ENCODE measurements around the gene HIGD1A. TPM values are rescaled to one million over a fixed set of nuclear protein-coding genes. Genes with fewer than 3 reads are reported as not detected.

Gene HIGD1A
- total and polyA plus RNA-seq, 2 experiments from 2014 or later: 121 to 445 TPM

- Histone ChIP-seq H3K4me1 (ENCODE audit: low read depth) (no peaks in the 10 kb centered on the region), H3K27ac (no peak overlapping the region), H3K4me3 (no peak overlapping the region), H3K9me3 (ENCODE audit: low read depth) (no peaks in the 10 kb centered on the region), H3K27me3 (no peaks in the 10 kb centered on the region), H3K36me3 (no peaks in the 10 kb centered on the region)
- no peak for DNase-seq (ENCODE audit: low read depth in 1 of 2, low spot score in 1 of 2)
- TF ChIP-seq CTCF (IDR thresholded peaks at IDR 0.05; ENCODE audit: low read depth, low read length): no peak
Measured at GRCh38 chr3:42836150-42837123, 32.1 kb upstream of the HIGD1A start.

- no peaks in the 10 kb centered on the region for H3K27me3 ChIP-seq
- H3K4me1 ChIP-seq (ENCODE audit: low read depth): no peaks in the 10 kb centered on the region
- peak; percentile 71 to 80 for DNase-seq (ENCODE audit: low read depth in 1 of 2, low spot score in 1 of 2)
- H3K4me3 ChIP-seq: no peak overlapping the region
- no peaks in the 10 kb centered on the region for H3K36me3 ChIP-seq
- no peak overlapping the region for H3K27ac ChIP-seq
- TF ChIP-seq CTCF (IDR thresholded peaks at IDR 0.05; ENCODE audit: low read depth, low read length): peak; percentile 76
- no peaks in the 10 kb centered on the region for H3K9me3 ChIP-seq (ENCODE audit: low read depth)
Measured at GRCh38 chr3:42831321-42831713, 27.0 kb upstream of the HIGD1A start.

- H3K27me3 ChIP-seq: no peaks in the 10 kb centered on the region
- no peaks in the 10 kb centered on the region for H3K9me3 ChIP-seq (ENCODE audit: low read depth)
- TF ChIP-seq CTCF (IDR thresholded peaks at IDR 0.05; ENCODE audit: low read depth, low read length): peak; percentile 48
- H3K36me3 ChIP-seq: no peaks in the 10 kb centered on the region
- peak; percentile 50 to 75 for DNase-seq (ENCODE audit: low read depth in 1 of 2, low spot score in 1 of 2)
- H3K27ac ChIP-seq: no peak overlapping the region
- H3K4me1 ChIP-seq (ENCODE audit: low read depth): no peaks in the 10 kb centered on the region
- H3K4me3 ChIP-seq: no peak overlapping the region
Measured at GRCh38 chr3:42830437-42831320, 26.4 kb upstream of the HIGD1A start.

- H3K4me3 ChIP-seq: no peak overlapping the region
- no peak for DNase-seq (ENCODE audit: low read depth in 1 of 2, low spot score in 1 of 2)
- H3K36me3 ChIP-seq: no peaks in the 10 kb centered on the region
- no peaks in the 10 kb centered on the region for H3K4me1 ChIP-seq (ENCODE audit: low read depth)
- no peak for TF ChIP-seq CTCF (IDR thresholded peaks at IDR 0.05; ENCODE audit: low read depth, low read length)
- H3K27ac ChIP-seq: no peak overlapping the region
- H3K9me3 ChIP-seq (ENCODE audit: low read depth): no peaks in the 10 kb centered on the region
- H3K27me3 ChIP-seq: no peaks in the 10 kb centered on the region
Measured at GRCh38 chr3:42829628-42830436, 25.5 kb upstream of the HIGD1A start.

- Histone ChIP-seq H3K4me1 (ENCODE audit: low read depth) (no peaks in the 10 kb centered on the region), H3K27ac (no peak overlapping the region), H3K4me3 (no peak overlapping the region), H3K9me3 (ENCODE audit: low read depth) (no peaks in the 10 kb centered on the region), H3K36me3 (no peaks in the 10 kb centered on the region), H3K27me3 (no peaks in the 10 kb centered on the region)
- no peak for DNase-seq (ENCODE audit: low read depth in 1 of 2, low spot score in 1 of 2)
- TF ChIP-seq CTCF (IDR thresholded peaks at IDR 0.05; ENCODE audit: low read depth, low read length): no peak
Measured at GRCh38 chr3:42829083-42829627, 24.9 kb upstream of the HIGD1A start.
